Stimulated activated naive CD4-positive, alpha-beta T cell treated with Interleukin-2 at 50 U/mL for 16 hours (primary cell): Measurements from ENCODE around the gene PRIM1.
"Not testable (repeated sequence)": the region's sequence is repeated elsewhere in the genome, so short reads cannot be mapped to it uniquely, and the experiment has no call there.

Source experiments
- DNase-seq: peaks from one replicate; lab custom pipeline; 2025; lab: John Stamatoyannopoulos, UW

Gene PRIM1

DNA sequence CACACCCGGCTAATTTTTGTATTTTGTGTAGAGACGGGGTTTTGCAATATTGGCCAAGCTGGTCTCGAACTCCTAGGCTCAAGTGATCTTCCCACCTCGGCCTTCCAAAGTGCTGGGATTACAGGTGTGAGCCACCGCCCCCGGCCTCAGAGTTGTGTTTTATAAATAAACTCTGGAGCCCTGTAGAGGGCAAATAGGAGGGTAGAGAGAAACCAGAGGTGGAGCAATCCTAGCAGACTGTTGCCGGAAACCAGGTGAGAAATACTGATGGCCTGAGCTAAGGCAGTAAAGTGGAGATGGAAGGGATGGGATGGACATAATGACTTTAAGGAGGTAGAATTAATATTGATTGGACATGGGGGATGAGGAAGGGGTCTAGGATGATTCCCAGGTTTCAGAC, 8.3 kb upstream of the PRIM1 start:
- DNase-seq = no peak

DNA sequence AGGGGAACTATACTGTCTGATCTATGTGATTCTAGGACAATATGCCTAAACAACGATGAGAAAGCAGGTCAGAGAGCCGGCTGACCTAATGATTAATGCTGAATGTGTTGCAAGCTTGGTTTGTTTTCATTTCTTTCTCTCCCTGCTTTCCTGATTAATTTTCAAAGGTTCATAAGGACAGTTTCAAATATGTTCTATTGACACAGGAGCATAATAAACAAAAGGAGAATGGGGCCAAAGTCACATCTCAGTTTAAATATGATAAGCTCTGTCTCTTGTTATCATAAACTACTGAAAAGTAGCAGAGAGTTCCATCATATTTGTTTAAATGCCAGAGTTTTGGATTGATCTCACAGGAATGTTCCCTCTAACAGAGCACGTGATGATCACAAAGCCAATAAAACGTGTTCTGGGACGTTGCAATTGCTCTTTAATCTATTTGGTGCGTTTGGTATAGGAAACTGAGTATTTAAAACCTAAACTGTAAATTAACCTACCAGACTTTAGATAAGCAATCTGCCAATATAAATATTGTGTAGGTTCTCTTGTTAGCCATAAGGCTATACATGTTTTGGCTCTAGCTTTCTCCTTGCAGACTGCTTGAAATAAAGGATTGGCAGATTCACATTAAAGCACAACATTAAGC, 7.3 kb upstream of the PRIM1 start:
- DNase-seq = no peak

DNA sequence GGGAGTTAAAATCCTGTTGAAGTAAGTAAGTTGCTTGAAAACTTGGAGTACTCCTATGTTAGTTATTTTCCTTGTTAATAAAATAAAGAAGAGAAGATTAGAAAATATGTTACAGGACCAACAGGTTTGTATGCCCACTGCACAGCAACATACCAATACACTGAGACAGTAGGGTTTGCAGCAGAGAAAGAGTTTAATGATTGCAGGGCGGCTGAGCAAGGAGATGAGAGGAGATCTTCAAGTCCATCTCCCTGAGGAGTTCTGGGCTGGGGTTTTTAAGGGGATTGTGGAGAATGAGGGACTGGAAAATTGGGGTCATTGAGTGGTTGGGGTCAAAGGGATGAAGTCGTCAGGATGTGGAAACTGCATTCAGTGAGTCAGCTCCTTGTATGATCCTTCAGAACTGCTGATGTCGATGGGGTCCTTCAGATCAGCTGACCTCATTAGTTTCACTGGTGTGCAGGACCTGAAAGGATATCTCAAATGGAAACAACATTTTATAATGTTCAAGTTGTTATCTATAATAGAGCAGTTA, 6.7 kb upstream of the PRIM1 start:
- no peak for DNase-seq

DNA sequence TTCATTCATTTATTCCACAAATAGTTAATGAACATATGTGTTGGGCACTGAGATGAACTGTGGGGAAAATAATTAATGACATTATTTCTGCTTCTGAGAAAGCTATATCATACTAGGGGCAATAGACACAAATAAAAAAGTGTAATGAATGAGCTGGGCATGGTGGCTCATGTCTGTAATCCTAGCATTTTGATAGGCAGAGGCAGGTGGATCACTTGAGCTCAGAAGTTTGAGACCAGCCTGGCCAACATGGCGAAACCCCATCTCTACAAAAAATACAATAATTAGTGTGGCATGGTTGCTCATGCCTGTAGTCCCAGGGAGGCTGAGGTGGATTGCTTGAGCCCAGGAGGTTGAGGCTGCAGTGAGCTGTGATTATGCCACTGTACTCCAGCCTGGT, 5.8 kb upstream of the PRIM1 start:
- not testable (repeated sequence) for DNase-seq

DNA sequence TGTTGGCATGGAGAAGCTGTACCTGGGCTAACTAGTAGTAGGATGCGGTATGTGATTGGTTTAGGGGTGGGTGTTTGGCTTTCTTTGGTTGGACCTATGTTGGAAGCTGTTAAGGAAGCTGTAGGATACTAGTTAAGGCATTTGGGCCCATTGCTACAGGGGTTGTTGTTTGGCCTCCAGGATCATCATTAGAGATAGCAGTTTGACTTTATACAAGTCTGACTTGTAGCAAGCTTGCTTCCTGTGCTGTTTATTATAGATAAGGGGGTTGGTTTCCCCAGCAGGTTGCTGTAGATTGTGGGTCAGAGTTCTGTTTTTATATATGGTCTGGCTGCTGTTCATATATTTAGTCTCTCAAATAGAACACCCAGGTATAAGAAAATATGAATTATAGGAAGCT, 1.4 kb upstream of the PRIM1 start:
- DNase-seq = no peak

DNA sequence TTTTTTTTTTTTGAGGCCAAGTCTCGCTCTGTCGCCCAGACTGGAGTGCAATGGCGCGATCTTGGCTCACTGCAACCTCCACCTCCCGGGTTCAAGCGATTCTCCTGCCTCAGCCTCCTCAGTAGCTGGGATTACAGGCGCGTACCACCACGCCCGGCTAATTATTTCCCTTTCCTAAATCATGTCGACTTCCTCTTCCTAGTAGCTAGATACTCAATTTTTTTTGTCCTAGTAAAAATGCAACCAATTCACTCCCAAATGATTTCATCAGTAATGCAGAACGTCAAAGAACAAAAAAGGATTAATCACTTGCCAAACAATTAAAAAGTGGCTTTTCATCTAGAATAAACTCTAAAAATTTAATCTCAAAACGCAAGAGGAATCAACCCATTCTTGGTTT, 1.5 kb downstream of the PRIM1 start:
- not testable (repeated sequence) for DNase-seq

DNA sequence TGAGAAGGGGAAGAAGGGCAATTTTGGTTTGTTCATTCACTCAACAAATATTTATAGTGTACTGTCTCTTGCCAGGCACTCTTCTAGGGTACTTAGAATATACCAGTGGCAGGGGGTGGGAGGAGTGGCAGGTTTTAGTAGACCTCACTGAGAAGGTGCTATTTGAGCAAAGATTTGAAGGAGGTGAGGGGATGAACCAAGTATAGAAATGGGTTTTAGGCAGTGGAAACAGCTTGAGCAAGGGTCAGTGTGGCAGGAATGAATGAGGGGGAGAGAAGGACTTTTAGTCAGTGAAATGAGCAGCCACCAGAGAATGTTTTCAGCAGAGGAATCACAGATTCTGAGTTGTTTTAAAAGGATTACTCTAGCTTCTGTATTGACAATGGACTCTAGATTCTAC, 2.3 kb downstream of the PRIM1 start:
- no peak for DNase-seq

DNA sequence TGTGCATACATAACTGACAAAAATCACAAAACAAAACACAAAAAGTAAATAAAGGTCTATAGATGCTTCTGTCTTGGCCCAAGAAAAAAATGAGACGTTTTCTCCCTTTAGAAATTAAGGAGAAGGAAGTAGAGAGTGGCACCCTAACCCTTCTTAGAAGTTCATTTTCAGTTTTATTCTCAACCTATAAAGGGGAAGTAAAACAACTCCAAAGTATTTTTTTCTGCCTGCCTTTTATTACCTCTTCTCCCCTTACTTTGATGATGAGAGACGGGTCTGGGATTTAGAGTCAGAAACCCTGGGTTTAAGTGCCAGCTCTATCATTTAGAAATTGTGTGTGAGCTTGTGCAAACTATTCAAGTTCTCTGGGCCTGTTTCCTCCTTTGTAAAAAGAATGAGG, 2.8 kb downstream of the PRIM1 start:
- DNase-seq = no peak

DNA sequence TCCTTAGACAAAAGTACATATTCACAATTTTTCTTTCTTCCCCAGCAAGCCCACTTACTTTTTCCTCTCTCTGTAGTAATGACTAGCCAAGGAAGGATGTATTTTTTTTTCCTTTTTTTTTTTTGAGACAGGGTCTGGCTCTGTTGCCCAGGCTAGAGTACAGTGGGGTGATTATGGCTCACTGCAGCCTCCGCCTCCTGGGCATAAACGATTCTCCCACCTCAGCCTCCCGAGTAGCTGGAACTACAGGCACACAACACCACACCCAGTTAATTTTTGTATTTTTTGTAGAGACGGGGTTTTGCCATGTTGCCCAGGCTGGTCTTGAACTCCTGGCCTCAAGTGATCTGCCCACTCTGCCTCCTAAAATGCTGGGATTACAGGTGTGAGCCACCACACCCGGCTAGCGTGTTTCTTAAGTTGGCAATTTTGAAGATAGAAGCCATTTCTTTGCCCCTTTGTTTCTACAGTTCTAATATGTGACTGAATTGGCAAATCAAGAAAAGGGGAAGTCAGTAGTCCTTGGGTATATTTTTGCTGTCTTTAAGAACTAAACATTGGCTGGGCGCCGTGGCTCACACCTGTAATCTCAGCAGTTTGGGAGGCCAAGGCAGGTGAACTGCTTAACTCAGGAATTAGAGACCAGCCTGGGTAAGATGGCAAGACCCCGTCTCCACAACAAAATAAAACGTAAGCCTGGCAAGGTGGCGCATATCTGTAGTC, 23.8 kb downstream of the PRIM1 start:
- no peak for DNase-seq

DNA sequence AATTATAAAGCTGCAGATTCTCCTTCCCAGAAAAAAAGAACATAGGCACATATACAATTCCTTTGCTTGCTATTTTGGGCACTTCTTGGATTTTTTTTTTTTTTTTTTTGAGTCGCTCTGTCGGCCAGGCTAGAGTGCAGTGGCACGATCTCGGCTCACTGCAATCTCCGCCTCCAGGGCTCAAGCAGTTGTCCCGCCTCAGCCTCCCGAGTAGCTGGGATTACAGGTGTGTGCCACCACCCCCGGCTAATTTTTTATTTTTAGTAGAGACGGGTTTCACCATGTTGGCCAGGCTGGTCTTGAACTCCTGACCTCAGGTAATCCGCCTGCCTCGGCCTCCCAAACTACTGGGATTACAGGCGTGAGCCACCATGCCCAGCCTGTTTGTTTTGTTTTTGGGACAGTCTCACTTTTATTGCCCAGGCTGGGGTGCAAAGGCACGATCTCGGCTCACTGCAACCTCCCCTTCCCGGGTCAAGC, 25.9 kb downstream of the PRIM1 start:
- DNase-seq = not testable (repeated sequence)

DNA sequence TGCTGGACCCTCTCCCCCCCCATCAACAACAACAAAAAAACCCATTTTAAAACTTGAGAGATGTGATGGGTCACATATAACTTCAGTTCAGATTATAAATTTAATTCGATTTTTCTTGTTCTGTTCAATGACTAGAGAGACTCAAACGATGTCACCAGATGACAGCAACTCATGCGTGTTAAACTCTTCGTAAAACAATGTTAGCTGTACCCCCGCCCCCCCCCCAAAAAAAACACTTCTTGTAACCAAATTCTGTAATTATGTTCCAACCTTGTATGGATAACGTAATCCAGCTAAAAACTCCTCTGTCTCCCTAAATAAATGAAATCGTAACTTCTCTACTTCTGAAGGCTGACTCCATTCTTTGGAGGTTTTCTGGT, 26.4 kb downstream of the PRIM1 start:
- no peak for DNase-seq

DNA sequence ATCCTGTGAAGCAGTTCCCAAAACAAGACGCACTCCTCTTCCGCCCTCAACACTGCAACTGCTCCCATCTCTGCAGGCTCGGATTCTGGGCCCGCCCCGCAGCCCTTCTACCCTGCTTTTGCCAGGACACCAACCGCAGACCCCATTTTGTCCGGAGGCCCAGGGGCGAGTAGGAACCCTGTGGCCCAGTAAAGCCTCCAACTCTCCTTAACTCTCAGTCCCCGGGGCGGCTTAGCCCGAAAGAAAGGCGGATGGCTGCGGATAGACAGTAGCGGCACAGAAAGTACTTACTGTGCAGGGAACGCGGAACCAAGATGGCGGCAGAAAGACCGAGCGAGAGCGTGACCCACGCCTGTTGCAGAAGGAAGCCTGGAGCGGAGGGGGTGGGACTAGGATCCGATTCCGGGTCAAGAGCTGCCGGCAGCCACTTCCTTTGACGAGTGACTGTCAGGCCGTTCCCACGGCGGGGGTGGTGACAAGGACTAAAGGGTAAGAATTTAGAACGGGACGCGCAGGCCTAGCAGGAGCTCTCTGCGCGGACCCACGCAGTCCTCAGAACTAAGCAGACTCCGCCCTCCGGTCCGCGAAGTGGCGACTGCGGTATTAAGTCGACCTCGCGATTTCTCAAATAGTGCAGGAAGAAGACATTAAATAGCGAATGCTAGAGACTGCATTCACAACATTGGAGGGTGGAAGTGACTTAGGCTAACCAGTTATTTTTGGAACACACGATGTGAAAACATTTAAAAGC, 27.0 kb downstream of the PRIM1 start, which contains the start of gene NACA:
TSS of gene NACA (minus strand) at position 328 of the 751 bp plus-strand sequence. CDS start 778 bp downstream, outside the sequence.
- peak; percentile 99 for DNase-seq

DNA sequence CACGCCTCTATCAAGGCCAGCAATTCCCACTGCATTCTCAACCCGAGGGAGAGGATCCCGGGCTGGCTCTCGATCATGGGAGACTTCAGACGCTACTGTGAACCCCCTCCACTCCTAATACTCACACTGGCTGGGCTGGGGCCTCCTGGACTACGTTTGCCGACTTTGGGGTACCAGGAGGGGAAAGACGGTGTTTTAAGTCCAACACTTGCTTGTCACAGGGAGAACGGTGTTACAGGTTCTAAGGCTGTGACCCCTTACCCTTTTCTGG, 27.5 kb downstream of the PRIM1 start:
- no peak for DNase-seq

DNA sequence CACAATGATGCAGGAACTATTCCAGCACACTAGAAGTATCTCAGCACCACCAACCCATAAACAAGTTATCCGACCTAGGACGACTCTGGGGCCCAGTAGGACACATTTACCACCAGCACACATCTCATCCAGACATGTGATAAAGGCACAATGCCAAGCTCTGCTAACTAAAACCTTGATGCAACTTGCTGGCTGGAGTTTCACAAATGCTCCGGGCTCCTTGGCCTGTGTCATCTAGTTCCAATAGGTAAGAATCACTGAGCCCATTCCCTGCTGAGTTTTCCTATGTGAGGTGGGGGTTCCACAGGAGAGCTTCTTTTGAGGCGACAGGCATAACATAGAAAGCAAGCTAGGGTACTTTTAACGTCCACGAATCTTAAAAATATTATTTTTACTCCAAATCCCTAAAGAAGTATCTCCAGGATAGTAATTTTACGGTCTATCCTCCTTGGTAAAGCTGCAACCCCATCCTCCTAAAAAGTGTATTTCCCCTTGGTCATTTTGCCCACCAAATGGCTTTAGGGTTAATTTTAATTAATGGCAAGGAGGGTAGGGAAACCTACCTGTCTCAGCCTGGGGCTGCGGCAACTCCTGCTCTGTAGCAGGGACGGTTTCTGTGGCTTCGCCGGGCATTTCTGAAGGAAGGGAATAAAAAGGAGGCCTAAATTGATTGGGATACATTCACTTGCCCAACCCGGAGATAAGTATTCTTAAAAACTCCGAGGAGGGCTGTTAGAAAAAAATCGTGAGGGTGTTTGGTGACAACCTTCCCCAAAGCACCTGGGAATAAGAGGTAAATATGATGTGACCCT, 28.0 kb downstream of the PRIM1 start:
- DNase-seq = no peak

DNA sequence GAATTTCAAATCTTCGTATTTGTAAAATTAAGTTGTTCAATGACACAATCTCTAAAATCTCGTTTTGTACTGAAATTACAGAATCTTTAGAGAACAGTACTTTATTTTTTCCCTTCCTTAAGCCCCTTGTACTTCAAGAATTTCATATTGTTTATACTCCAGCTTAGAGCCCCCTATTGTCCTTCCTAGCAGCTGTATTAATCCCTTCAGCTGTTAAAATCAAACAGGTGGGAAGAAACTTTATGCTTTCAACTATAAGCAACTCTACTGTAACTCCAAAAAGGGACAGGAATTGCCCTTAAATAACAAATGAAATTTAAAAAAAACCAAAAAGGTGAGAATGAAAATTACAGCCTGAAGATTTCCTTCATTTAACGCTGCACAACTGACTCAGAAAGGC, 28.8 kb downstream of the PRIM1 start:
- no peak for DNase-seq

DNA sequence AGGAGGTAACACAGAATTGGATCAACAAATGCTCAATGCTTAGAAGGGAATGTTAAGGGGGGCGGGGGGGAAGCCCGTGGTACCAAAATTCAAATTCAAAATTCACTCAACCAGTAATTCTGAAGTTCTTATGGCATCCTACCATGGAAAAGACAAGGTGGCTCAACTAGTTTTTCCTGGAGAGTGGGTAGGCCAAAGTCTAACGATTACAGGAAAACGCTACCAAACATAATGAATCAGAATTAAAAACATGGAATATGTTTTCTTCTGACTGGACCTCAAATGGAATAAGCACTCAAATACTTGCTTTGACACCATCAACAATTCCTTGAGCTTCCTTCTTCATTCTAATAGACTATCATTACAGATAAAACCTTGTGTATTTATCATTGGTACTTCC, 29.3 kb downstream of the PRIM1 start:
- no peak for DNase-seq

DNA sequence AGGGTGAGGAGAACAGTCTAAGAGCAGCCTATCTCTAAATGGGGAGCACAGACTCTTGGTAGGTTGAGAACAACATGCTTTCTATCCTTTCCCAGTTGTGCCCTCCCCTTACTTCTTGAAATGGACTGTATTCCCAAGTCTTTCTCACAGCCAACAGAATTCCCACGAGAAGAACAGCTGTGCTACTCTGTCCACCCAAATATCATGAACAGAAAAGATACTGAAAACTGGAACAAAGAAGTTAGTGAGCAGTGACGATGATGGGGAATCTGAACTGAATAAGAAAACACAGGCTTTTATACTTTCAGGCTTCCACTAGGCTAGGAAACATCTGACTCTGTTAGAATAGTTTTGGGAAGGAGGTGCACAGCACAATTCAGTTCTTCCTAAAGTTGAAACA, 30.4 kb downstream of the PRIM1 start:
- DNase-seq = no peak

DNA sequence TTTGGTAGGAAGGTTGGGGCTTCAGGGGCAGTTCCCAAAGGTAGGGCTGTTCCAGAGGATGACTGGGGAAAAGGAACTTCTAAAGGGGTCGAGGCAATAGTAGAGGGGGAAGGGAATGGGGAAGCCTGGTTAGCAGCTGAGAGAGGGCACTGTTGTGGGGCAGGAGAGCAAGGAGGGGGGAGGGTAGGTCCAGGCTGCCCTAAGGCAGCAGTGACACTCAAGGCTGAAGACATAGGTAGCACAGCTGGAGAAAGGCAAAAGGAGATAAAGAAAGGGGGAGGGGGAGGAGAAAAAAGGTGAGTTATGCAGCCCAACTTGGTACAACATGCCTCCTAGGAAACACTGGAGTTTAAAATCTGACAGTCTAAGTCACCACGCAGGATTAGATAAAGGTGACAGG, 30.9 kb downstream of the PRIM1 start:
- DNase-seq = no peak

DNA sequence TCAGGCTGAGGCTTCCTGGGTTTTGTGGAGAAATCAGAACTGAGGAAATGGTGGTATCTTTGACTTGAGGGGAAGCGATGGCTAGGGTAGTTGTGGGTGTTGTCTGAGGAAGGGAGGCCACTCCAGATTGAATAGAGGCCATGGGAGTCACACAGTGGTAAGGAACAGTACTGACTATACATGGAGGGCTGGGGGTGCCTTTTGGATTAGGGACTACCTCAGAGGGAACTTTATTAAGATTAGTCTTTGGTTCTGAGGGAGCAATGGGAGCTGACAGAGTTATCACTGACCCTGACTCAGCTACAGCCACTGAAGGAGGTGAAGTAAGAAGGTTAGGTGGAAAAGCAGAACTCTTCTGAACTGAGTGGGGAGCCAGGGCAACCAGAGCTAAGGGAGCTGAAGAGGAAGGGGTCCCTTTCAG, 31.4 kb downstream of the PRIM1 start:
- DNase-seq = no peak

DNA sequence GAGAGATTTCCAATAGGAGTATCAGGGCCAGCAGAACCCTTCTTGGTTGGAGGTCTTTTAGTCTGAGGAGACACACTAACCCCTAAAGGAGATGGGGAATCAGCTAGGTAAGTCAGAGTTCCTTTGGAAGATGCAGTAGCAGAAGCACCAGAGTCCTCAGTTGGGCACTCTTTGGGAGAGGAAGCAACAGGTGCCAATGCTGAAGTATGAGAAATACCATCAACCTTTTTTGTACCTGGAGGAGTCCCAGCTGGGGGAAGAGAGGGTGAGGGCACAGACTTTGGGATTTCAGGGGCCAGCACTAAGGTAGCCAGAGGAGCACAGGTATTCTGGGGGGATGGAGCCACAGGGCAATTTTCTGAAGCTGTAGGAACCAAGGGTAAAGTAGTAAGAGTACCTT, 33.1 kb downstream of the PRIM1 start:
- no peak for DNase-seq

DNA sequence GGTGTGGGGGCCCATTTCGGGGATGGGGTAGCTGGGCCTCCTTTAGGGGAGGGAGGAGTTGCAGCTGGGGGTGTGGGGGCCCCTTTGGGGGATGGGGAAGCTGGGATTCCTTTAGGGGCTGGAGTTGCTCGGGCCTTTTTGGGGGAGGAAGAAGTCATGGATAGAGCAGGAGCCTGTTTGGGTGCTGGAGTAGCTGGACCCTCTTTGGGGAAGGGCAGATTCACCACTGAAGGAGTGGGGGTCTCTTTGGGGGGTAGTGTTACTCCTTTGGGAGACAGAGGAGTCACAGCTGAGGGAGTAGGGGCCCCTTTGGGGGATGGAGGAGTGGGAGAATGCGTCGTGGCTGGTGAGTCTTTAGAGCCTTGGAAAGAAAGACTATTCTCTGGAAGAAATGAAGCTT, 33.5 kb downstream of the PRIM1 start:
- no peak for DNase-seq

DNA sequence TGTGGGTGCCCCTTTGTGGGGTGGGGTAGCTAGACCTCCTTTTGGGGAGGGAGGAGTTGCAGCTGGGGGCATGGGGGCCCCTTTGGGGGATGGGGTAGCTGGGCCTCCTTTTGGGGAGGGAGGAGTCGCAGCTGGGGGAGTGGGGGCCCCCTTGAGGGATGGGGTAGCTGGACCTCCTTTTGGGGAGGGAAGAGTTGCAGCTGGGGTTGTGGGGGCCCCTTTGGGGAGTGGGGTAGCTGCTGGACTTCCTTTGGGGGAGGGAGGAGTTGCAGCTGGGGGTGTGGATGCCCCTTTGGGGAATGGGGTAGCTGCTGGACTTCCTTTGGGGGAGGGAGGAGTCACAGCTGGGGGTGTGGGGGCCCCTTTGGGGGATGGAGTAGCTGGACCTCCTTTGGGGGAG, 34.0 kb downstream of the PRIM1 start:
- no peak for DNase-seq
